H1 (cell line): ENCODE data around the gene TLE3. TPM values are rescaled to one million over a fixed set of nuclear protein-coding genes. Genes with fewer than 3 reads are reported as not detected.

Experiments used
- CTCF ChIA-PET: fragments of 300-600 bp; sonication (Branson Sonifier 250); formaldehyde crosslinking; loops from one replicate; lab custom pipeline; 2021; ENCODE audit not compliant: partially characterized antibody; lab: Charles Lee
- POLR2A ChIA-PET: fragments of 300-600 bp; sonication (Branson Sonifier 250); formaldehyde crosslinking; loops from one replicate; lab custom pipeline; 2021; ENCODE audit warnings: inconsistent platforms; ENCODE audit not compliant: partially characterized antibody; lab: Charles Lee
- DNase-seq, 2 experiments: peaks; one replicate each; pipeline versions ENCODE4 v3.0.0 to v3.0.0-alpha.2; 2010 to 2022; ENCODE audit warnings: low spot score in 2 of 2, low read depth in 1 of 2, mixed read lengths in 1 of 2
- FAIRE-seq: peaks from 2 replicates; lab custom pipeline; 2011; peaks lifted over from hg19 to GRCh38; lab: Jason Lieb, UNC
- H2AFZ ChIP-seq: 2 replicates; pipeline ENCODE4 v1.8.1; 2012; ENCODE audit warnings: low read length, inconsistent platforms
- H2AK5ac ChIP-seq: 2 replicates; pipeline ENCODE4 v1.6.1; 2013; ENCODE audit warnings: low read depth, low read length
- H2BK120ac ChIP-seq: replicated peaks from 2 replicates; pipeline ENCODE3; 2013; ENCODE audit warnings: low read depth, low read length, inconsistent platforms
- H2BK12ac ChIP-seq: 2 replicates; pipeline ENCODE4 v1.6.1; 2013; ENCODE audit warnings: low read depth, low read length
- H2BK15ac ChIP-seq: 2 replicates; pipeline ENCODE4 v1.6.1; 2013; ENCODE audit warnings: low read length
- H2BK20ac ChIP-seq: 2 replicates; pipeline ENCODE4 v1.6.1; 2013; ENCODE audit warnings: low read length
- H2BK5ac ChIP-seq: 2 replicates; pipeline ENCODE4 v1.6.1; 2013; ENCODE audit warnings: low read depth, low read length
- H3K14ac ChIP-seq: 2 replicates; pipeline ENCODE4 v1.6.1; 2013; ENCODE audit warnings: inconsistent platforms; ENCODE audit not compliant: insufficient read length
- H3K18ac ChIP-seq: 2 replicates; pipeline ENCODE4 v1.6.1; 2013; ENCODE audit warnings: low read length; ENCODE audit errors: extremely low read depth
- H3K23ac ChIP-seq: 2 replicates; pipeline ENCODE4 v1.6.1; 2013; ENCODE audit warnings: inconsistent platforms; ENCODE audit not compliant: insufficient read length
- H3K23me2 ChIP-seq: 2 replicates; pipeline ENCODE4 v1.6.1; 2013; ENCODE audit warnings: low read depth, low read length
- H3K27ac ChIP-seq: 2 replicates; pipeline ENCODE4 v1.6.1; 2011; ENCODE audit warnings: low read depth, low read length, inconsistent platforms
- H3K27me3 ChIP-seq, 4 experiments: replicated peaks in 1 of 4; 1 replicate in 1 of 4; 2 replicates in 3 of 4; pipeline versions ENCODE4 v1.6.1 to v1.8.1; 2011 to 2013; ENCODE audit warnings: low read length in 3 of 4, mild to moderate bottlenecking in 3 of 4, inconsistent platforms in 2 of 4, mixed read lengths in 2 of 4, moderate library complexity in 1 of 4; ENCODE audit not compliant: control insufficient read depth in 3 of 4, insufficient read depth in 3 of 4; ENCODE audit errors: extremely low read depth in 1 of 4
- H3K36me3 ChIP-seq, 4 experiments: 2 replicates each; pipeline versions ENCODE4 v1.6.1 to v1.8.1; 2011 to 2013; ENCODE audit warnings: mild to moderate bottlenecking in 4 of 4, low read length in 3 of 4, moderate library complexity in 2 of 4, control low read depth in 1 of 4, inconsistent platforms in 1 of 4; ENCODE audit not compliant: insufficient read depth in 4 of 4, control insufficient read depth in 2 of 4
- H3K4ac ChIP-seq: replicated peaks from 2 replicates; pipeline ENCODE3; 2013; ENCODE audit warnings: low read length, low read depth, mixed read lengths, inconsistent platforms; ENCODE audit not compliant: insufficient read length
- H3K4me1 ChIP-seq, 4 experiments: replicated peaks in 1 of 4; 1 replicate in 1 of 4; 2 replicates in 3 of 4; pipeline versions ENCODE4 v1.6.1 to v1.8.1; 2011 to 2013; ENCODE audit warnings: low read length in 3 of 4, inconsistent platforms in 2 of 4, mixed read lengths in 1 of 4; ENCODE audit not compliant: insufficient read depth in 4 of 4, control insufficient read depth in 3 of 4
- H3K4me2 ChIP-seq, 2 experiments: 2 replicates each; pipeline versions ENCODE4 v1.6.1 to v1.8.1; 2011 to 2013; ENCODE audit warnings: low read depth in 2 of 2, low read length in 2 of 2, control low read depth in 1 of 2, inconsistent platforms in 1 of 2, mild to moderate bottlenecking in 1 of 2; ENCODE audit not compliant: insufficient read depth in 1 of 2
- H3K4me3 ChIP-seq, 4 experiments: fragments of 200-600, 300-600 bp in 1 of 4; sonication (generic), shearing (Covaris generic), sonication (Bioruptor Twin) in 1 of 4; 2 replicates each; pipeline versions ENCODE4 v1.5.1 to v1.8.1; 2011 to 2016; ENCODE audit warnings: low read length in 4 of 4, low read depth in 3 of 4, control low read depth in 2 of 4, inconsistent platforms in 2 of 4, mild to moderate bottlenecking in 2 of 4, mixed read lengths in 1 of 4, moderate library complexity in 1 of 4; ENCODE audit not compliant: insufficient read depth in 2 of 4; ENCODE audit errors: extremely low read depth in 1 of 4
- H3K56ac ChIP-seq: replicated peaks from 2 replicates; pipeline ENCODE3; 2013; ENCODE audit warnings: low read depth, mild to moderate bottlenecking, mixed read lengths, low read length, inconsistent platforms; ENCODE audit not compliant: insufficient read length
- H3K79me1 ChIP-seq: 2 replicates; pipeline ENCODE4 v1.6.1; 2013; ENCODE audit warnings: low read depth, low read length, control low read depth
- H3K79me2 ChIP-seq, 2 experiments: 2 replicates each; pipeline versions ENCODE4 v1.6.1 to v1.8.1; 2012 to 2013; ENCODE audit warnings: low read length in 2 of 2, mild to moderate bottlenecking in 2 of 2, inconsistent platforms in 1 of 2; ENCODE audit not compliant: insufficient read depth in 2 of 2, control insufficient read depth in 1 of 2
- H3K9ac ChIP-seq, 4 experiments: replicated peaks in 1 of 4; 1 replicate in 1 of 4; 2 replicates in 3 of 4; pipeline versions ENCODE4 v1.6.1 to v1.8.1; 2011 to 2013; ENCODE audit warnings: low read depth in 3 of 4, low read length in 3 of 4, control low read depth in 2 of 4, mild to moderate bottlenecking in 2 of 4, moderate library complexity in 2 of 4, inconsistent platforms in 1 of 4; ENCODE audit errors: extremely low read depth in 1 of 4
- H3K9me3 ChIP-seq, 2 experiments: 2 replicates each; pipeline versions ENCODE4 v1.6.1 to v1.8.1; 2012 to 2013; ENCODE audit warnings: mild to moderate bottlenecking in 2 of 2, moderate library complexity in 2 of 2, control low read depth in 1 of 2, inconsistent platforms in 1 of 2, low read depth in 1 of 2, low read length in 1 of 2, mixed read lengths in 1 of 2; ENCODE audit not compliant: insufficient read depth in 2 of 2
- H4K20me1 ChIP-seq, 2 experiments: replicated peaks in 1 of 2; 2 replicates each; pipeline versions ENCODE3 to v1.8.1; 2011 to 2013; ENCODE audit warnings: inconsistent platforms in 2 of 2, low read length in 2 of 2, mild to moderate bottlenecking in 1 of 2; ENCODE audit not compliant: insufficient read depth in 2 of 2, control insufficient read depth in 1 of 2
- H4K5ac ChIP-seq: 2 replicates; pipeline ENCODE4 v1.6.1; 2013; ENCODE audit warnings: low read length, low read depth, mixed read lengths, inconsistent platforms; ENCODE audit not compliant: insufficient read length
- H4K8ac ChIP-seq: 2 replicates; pipeline ENCODE4 v1.8.0; 2013; ENCODE audit warnings: mild to moderate bottlenecking, moderate library complexity, low read length, inconsistent platforms; ENCODE audit not compliant: insufficient read depth; ENCODE audit errors: extremely low read depth
- H4K91ac ChIP-seq: replicated peaks from 2 replicates; pipeline ENCODE3; 2013; ENCODE audit warnings: low read length, mixed read lengths, inconsistent platforms; ENCODE audit not compliant: insufficient read length
- ATF2 ChIP-seq: IDR thresholded peaks from 2 replicates; pipeline ENCODE4 v1.6.1; 2012; ENCODE audit warnings: low read length, inconsistent platforms
- BCL11A ChIP-seq, 2 experiments: IDR thresholded peaks; one replicate each; pipeline ENCODE4 v1.6.1; 2011; ENCODE audit warnings: low read depth in 2 of 2, low read length in 2 of 2, mild to moderate bottlenecking in 2 of 2
- CBX8 ChIP-seq: fragments of 300-800, 300-1000 bp; sonication (generic); IDR thresholded peaks from 2 replicates; pipeline ENCODE4 v1.7.1; 2016; ENCODE audit warnings: low read depth, low read length, borderline replicate concordance
- GTF2F1 ChIP-seq: IDR thresholded peaks from 2 replicates; pipeline ENCODE4 v1.6.1; 2012; ENCODE audit warnings: low read depth, low read length, improper control_type of control experiment, borderline replicate concordance
- HDAC2 ChIP-seq, 2 experiments: fragments of 300-600 bp in 1 of 2; sonication (generic) in 1 of 2; IDR thresholded peaks; 2 replicates each; pipeline ENCODE4 v1.6.1; 2011 to 2012; ENCODE audit warnings: low read depth in 2 of 2, low read length in 2 of 2, mild to moderate bottlenecking in 2 of 2, moderate library complexity in 2 of 2, borderline replicate concordance in 1 of 2, inconsistent platforms in 1 of 2
- MAFK ChIP-seq: IDR thresholded peaks from 2 replicates; pipeline ENCODE4 v1.6.1; 2012; ENCODE audit warnings: low read depth, mild to moderate bottlenecking, improper control_type of control experiment, low read length
- RFX5 ChIP-seq: IDR thresholded peaks from 2 replicates; pipeline ENCODE4 v1.6.1; 2011; ENCODE audit warnings: low read depth, low read length, improper control_type of control experiment, borderline replicate concordance
- SIN3A ChIP-seq, 2 experiments: IDR thresholded peaks in 1 of 2; conservative IDR thresholded peaks in 1 of 2; 2 replicates each; pipeline ENCODE4 v1.6.1; 2011 to 2012; ENCODE audit warnings: low read length in 2 of 2, improper control_type of control experiment in 1 of 2, low read depth in 1 of 2, mild to moderate bottlenecking in 1 of 2
- SIX5 ChIP-seq: IDR thresholded peaks from 2 replicates; pipeline ENCODE4 v1.6.1; 2011; ENCODE audit warnings: mild to moderate bottlenecking, low read depth, low read length
- SP1 ChIP-seq: IDR thresholded peaks from 2 replicates; pipeline ENCODE4 v1.6.1; 2011; ENCODE audit warnings: low read depth, low read length
- SP4 ChIP-seq: IDR thresholded peaks from 2 replicates; pipeline ENCODE4 v1.6.1; 2012; ENCODE audit warnings: low read length, inconsistent platforms
- WGBS, 2 experiments: shearing (Covaris generic) in 1 of 2; methylation state at CpG; one replicate each; pipeline versions ENCODE4 v1.1.6 to v1.1.7; 2013 to 2015; ENCODE audit warnings: low lambda C conversion rate in 2 of 2, mixed read lengths in 2 of 2, inconsistent platforms in 1 of 2, low coverage in 1 of 2, missing lambda C conversion rate in 1 of 2; ENCODE audit not compliant: insufficient replicate concordance in 2 of 2, insufficient coverage in 1 of 2, insufficient read length in 1 of 2; ENCODE audit errors: extremely low coverage in 1 of 2, missing lambda C conversion rate in 1 of 2; 5-methylcytosine and 5-hydroxymethylcytosine counted together
- polyA plus RNA-seq, 7 experiments: library from polyadenylated mRNA; depleted of rRNA in 3 of 7; stranded (reverse) in 5 of 7; unstranded in 2 of 7; fragments of >200 nt in 5 of 7; fragments of 200-250 nt in 2 of 7; gene quantifications; 1 replicate in 5 of 7; 2 replicates in 1 of 7; 4 replicates in 1 of 7; pipeline versions ENCODE4 v1.2.1 to v1.2.3, GENCODE V29; 2011 to 2013; ENCODE audit warnings: missing spikeins in 2 of 7, mixed read lengths in 2 of 7
- total RNA-seq: library from RNA; stranded (reverse); fragmentation: NEBNext Ultra II Directional; extraction: Animal tissue kit (Norgen Biotek cat#: 25700); gene quantifications from 2 replicates; pipeline ENCODE4 v1.2.1, GENCODE V29; 2021

The TLE3 gene
- total and polyA plus RNA-seq, 2 of the 8 experiments (the other 6 are each of a cell fraction or from before 2014, with no cell fraction given): 25.1 to 61.2 TPM

DNA sequence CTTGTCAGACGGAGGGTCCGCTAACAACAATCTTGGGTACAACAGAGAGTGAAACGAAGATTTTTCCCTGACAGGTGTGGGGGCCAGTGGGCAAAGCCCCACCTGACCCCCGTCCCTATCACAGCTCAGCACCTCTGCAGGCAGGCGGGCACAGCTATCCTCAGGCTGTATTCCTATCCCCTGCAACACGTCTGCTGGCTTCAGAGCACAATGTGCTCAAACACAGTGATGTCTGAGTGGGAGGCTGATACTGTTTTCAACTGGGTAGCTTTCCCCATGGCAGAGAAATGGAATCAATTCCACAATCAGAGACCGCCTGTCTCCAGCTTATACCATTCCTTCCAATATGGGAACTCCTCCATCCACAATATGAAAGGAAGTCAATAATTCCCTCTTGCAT, 28.0 kb downstream of the TLE3 start:
- H3K27me3 ChIP-seq: no peaks in the 10 kb centered on the region
- H2AK5ac ChIP-seq: no peak overlapping the region
- H3K56ac ChIP-seq: no peak overlapping the region
- H2BK20ac ChIP-seq: no peak overlapping the region
- peaks cover 16% of the 10 kb centered on the region for H3K79me1 ChIP-seq
- H4K8ac ChIP-seq: no peak overlapping the region
- H3K9me3 ChIP-seq: no peaks in the 10 kb centered on the region
- H3K4me1 ChIP-seq: peaks cover 0 to 4% (median under 1%) of the 10 kb centered on the region in 4 experiments; a peak in 3 of 7 replicates
- 87% methylated on average over 7 of the region's 7 CpGs; no CpG with 5 or more reads in 1 of the 2 experiments for WGBS, 2 experiments
- H2BK12ac ChIP-seq: no peak overlapping the region
- H2BK5ac ChIP-seq: no peak overlapping the region
- H2BK15ac ChIP-seq: no peak overlapping the region
- H3K79me2 ChIP-seq: peaks cover 0 to 16% of the 10 kb centered on the region in 2 experiments; a peak in 1 of 4 replicates
- no peak overlapping the region for H3K4ac ChIP-seq
- H2BK120ac ChIP-seq: no peak overlapping the region
- no peak overlapping the region for H4K5ac ChIP-seq
- H3K14ac ChIP-seq: no peak overlapping the region
- no peak overlapping the region for H4K91ac ChIP-seq
- no peak overlapping the region for H3K23ac ChIP-seq
- no peak overlapping the region for H2AFZ ChIP-seq
- H3K36me3 ChIP-seq: peaks cover 28 to 84% (median 53%) of the 10 kb centered on the region in 4 experiments; a peak in 7 of 8 replicates
- no peak for DNase-seq
- H3K18ac ChIP-seq: no peak overlapping the region
- no peak overlapping the region for H3K27ac ChIP-seq
- H3K4me2 ChIP-seq: no peak overlapping the region
- no peak for FAIRE-seq
- POLR2A ChIA-PET: no interaction called here
- H4K20me1 ChIP-seq: peaks cover 13% of the 10 kb centered on the region in 2 experiments
- H3K4me3 ChIP-seq: no peak overlapping the region
- H3K23me2 ChIP-seq: no peaks in the 10 kb centered on the region
- CTCF ChIA-PET: interaction anchor here (0.8 kb wide), 1 partner anchor 332 kb away, joined by 3 read pairs; no protein-coding TSS in a partner anchor
- no peak overlapping the region for H3K9ac ChIP-seq
- TF ChIP-seq HDAC2 (IDR thresholded peaks at IDR 0.05; ENCODE audit: borderline replicate concordance in 1 of 2, low read depth in 2 of 2, low read length in 2 of 2) (no peak), GTF2F1 (no peak), SP4 (no peak), CBX8 (no peak), MAFK (no peak), ATF2 (no peak), SIX5 (no peak), SP1 (no peak), RFX5 (no peak), SIN3A (conservative IDR thresholded peaks at IDR 0.05 in 1 of 2, IDR thresholded peaks at IDR 0.05 in 1 of 2; ENCODE audit: low read depth in 1 of 2, low read length in 2 of 2) (no peak), BCL11A (IDR thresholded peaks at IDR 0.05; ENCODE audit: low read depth in 2 of 2, low read length in 2 of 2) (no peak)
